Karpas-422 (cell line): ENCODE data around the gene FXYD5. TPM values are rescaled to one million over a fixed set of nuclear protein-coding genes. Genes with fewer than 3 reads are reported as not detected.
"Not testable (repeated sequence)": the region's sequence is repeated elsewhere in the genome, so short reads cannot be mapped to it uniquely, and the experiment has no call there.

ENCODE experiments used
- DNase-seq: peaks from one replicate; pipeline ENCODE4 v3.0.0-alpha.2; 2015
- H2AFZ ChIP-seq: fragments of 200-600 bp; sonication (generic); 2 replicates; pipeline ENCODE4 v1.6.1; 2014; ENCODE audit warnings: antibody characterized with exemption, low read length, mixed read lengths
- H3K27ac ChIP-seq: fragments of 200-600 bp; sonication (generic); 2 replicates; pipeline ENCODE4 v1.5.1; 2014; ENCODE audit warnings: mild to moderate bottlenecking, low read length, moderate library complexity
- H3K27me3 ChIP-seq: fragments of 200-600 bp; sonication (generic); 2 replicates; pipeline ENCODE4 v1.6.1; 2014; ENCODE audit warnings: low read length, mixed read lengths
- H3K36me3 ChIP-seq: fragments of 200-600 bp; sonication (generic); 2 replicates; pipeline ENCODE4 v1.6.1; 2014; ENCODE audit warnings: low read length, mixed read lengths; ENCODE audit not compliant: insufficient read depth
- H3K4me1 ChIP-seq: fragments of 200-600 bp; sonication (generic); 2 replicates; pipeline ENCODE4 v1.6.1; 2014; ENCODE audit warnings: mild to moderate bottlenecking, low read length, mixed read lengths
- H3K4me2 ChIP-seq: fragments of 200-600 bp; sonication (generic); 2 replicates; pipeline ENCODE4 v1.6.1; 2014; ENCODE audit warnings: low read length, low read depth, mild to moderate bottlenecking; ENCODE audit not compliant: poor library complexity, severe bottlenecking
- H3K4me3 ChIP-seq: fragments of 200-600 bp; sonication (generic); 2 replicates; pipeline ENCODE4 v1.5.1; 2014; ENCODE audit warnings: mild to moderate bottlenecking, antibody characterized with exemption, low read length, mixed read lengths
- H3K79me2 ChIP-seq: fragments of 200-600 bp; sonication (generic); 2 replicates; pipeline ENCODE4 v1.6.1; 2014; ENCODE audit warnings: mild to moderate bottlenecking, low read length, mixed read lengths
- H3K9ac ChIP-seq: fragments of 200-600 bp; sonication (generic); 2 replicates; pipeline ENCODE4 v1.6.0; 2014; ENCODE audit warnings: low read length
- H3K9me2 ChIP-seq: fragments of 200-600 bp; sonication (generic), shearing (Covaris generic); replicated peaks from 2 replicates; pipeline ENCODE4 v1.6.0; 2014; ENCODE audit warnings: mild to moderate bottlenecking, low read length, moderate library complexity; ENCODE audit not compliant: insufficient read depth
- H3K9me3 ChIP-seq: fragments of 300-700, 200-600 bp; sonication (generic); 2 replicates; pipeline ENCODE4 v1.6.1; 2014; ENCODE audit warnings: low read length, mixed read lengths
- H4K20me1 ChIP-seq: fragments of 200-600 bp; sonication (generic); 2 replicates; pipeline ENCODE4 v1.6.1; 2014; ENCODE audit warnings: mild to moderate bottlenecking, antibody characterized with exemption, low read length, low read depth; ENCODE audit not compliant: insufficient read depth
- total RNA-seq: library from RNA; depleted of rRNA; stranded (reverse); fragments of >200 nt; shearing (Covaris generic); gene quantifications from 2 replicates; pipeline ENCODE4 v1.2.3, GENCODE V29; 2014; ENCODE audit warnings: low replicate concordance

The FXYD5 gene
- total RNA-seq, 1 experiment from 2014 or later = 134 TPM

GRCh38 chr19:35181387-35181786 lies 26.9 kb downstream of the FXYD5 start:
- DNase-seq = no peak

GRCh38 chr19:35184267-35184666 lies 29.7 kb downstream of the FXYD5 start:
- no peak overlapping the region for H3K4me3 ChIP-seq
- no peak overlapping the region for H2AFZ ChIP-seq

More at GRCh38 chr19:35181387-35181786, 26.9 kb downstream of the FXYD5 start:
- H3K27ac ChIP-seq = no peak overlapping the region
- H4K20me1 ChIP-seq = no peaks in the 10 kb centered on the region
- H3K36me3 ChIP-seq = no peaks in the 10 kb centered on the region
- H3K4me1 ChIP-seq = peaks cover 5% of the 10 kb centered on the region
- no peak overlapping the region for H3K4me3 ChIP-seq
- no peak overlapping the region for H3K4me2 ChIP-seq
- no peak overlapping the region for H2AFZ ChIP-seq
- H3K79me2 ChIP-seq = no peaks in the 10 kb centered on the region
- H3K9me2 ChIP-seq = no peaks in the 10 kb centered on the region
- H3K9me3 ChIP-seq = no peaks in the 10 kb centered on the region
- no peaks in the 10 kb centered on the region for H3K27me3 ChIP-seq
- no peak overlapping the region for H3K9ac ChIP-seq

GRCh38 chr19:35184884-35185283 lies 30.3 kb downstream of the FXYD5 start:
- Histone ChIP-seq H3K4me1 (peaks cover 5% of the 10 kb centered on the region), H2AFZ (no peak overlapping the region), H3K79me2 (no peaks in the 10 kb centered on the region), H3K9me2 (no peaks in the 10 kb centered on the region), H3K9ac (no peak overlapping the region), H3K4me3 (no peak overlapping the region), H3K27ac (no peak overlapping the region), H3K27me3 (no peaks in the 10 kb centered on the region), H3K36me3 (no peaks in the 10 kb centered on the region), H3K4me2 (no peak overlapping the region), H3K9me3 (no peaks in the 10 kb centered on the region), H4K20me1 (no peaks in the 10 kb centered on the region)
- DNase-seq = no peak

More at GRCh38 chr19:35184267-35184666, 29.7 kb downstream of the FXYD5 start:
- H3K4me2 ChIP-seq = no peak overlapping the region
- no peaks in the 10 kb centered on the region for H3K9me3 ChIP-seq
- H3K27me3 ChIP-seq = no peaks in the 10 kb centered on the region
- no peaks in the 10 kb centered on the region for H4K20me1 ChIP-seq
- peaks cover 5% of the 10 kb centered on the region for H3K4me1 ChIP-seq
- no peaks in the 10 kb centered on the region for H3K79me2 ChIP-seq
- no peaks in the 10 kb centered on the region for H3K9me2 ChIP-seq
- no peak for DNase-seq
- no peak overlapping the region for H3K27ac ChIP-seq
- H3K36me3 ChIP-seq = no peaks in the 10 kb centered on the region
- no peak overlapping the region for H3K9ac ChIP-seq

DNA sequence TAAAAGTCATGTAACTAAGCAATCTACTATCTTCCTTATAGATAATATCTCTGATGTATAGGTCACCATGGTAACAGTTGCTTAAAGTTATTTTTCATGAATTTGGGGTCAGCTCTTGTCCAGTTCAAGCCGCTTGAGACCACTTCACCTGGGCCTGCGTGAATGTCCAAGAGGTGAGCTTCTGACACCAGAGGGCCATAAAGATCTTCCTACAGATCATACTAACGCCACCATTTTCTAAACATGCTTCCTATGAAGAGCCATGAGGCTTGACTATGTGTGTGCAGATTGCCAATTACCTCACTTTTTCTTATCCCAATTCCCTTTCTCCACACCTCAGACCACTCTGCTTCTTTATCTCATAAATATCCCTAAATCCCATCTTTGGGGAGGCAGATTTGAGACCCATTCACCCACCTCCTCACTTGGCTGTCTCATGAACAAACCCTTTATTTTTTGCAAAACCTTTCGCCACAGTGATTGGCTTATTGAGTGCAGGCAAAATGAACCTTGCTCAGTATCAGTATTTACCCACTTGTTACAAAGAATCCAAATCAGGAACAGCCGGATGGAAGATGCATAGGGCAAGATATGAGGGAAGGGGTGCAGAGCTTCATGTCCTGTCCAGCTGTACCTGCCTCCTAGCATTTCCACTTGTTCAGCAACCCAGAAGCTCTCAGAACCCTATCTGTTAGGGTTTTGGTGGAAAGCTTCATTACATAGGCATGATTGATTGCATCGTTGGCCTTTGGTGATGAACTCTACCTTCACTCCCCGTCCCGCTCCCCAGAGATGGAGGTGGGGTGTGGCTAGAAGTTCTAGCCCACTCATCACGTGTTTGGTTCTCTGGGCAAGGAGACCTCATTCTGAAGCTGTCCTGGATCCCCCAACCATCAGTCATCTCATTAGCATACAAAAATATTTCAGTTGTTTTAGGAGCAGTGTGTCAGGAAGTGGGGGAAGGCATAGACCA lies 39.8 kb downstream of the FXYD5 start:
- Histone ChIP-seq H3K9me2 (no peaks in the 10 kb centered on the region), H3K9ac (no peak overlapping the region), H3K27me3 (no peaks in the 10 kb centered on the region; the same call in 1 of the 2 replicates), H3K79me2 (no peaks in the 10 kb centered on the region), H3K4me1 (no peaks in the 10 kb centered on the region), H3K36me3 (no peaks in the 10 kb centered on the region), H3K9me3 (peaks cover 4% of the 10 kb centered on the region; the same call in 1 of the 2 replicates), H2AFZ (no peak overlapping the region), H3K27ac (no peak overlapping the region), H3K4me2 (no peak overlapping the region), H3K4me3 (no peak overlapping the region), H4K20me1 (no peaks in the 10 kb centered on the region)
- DNase-seq = no peak

GRCh38 chr19:35195830-35196229 lies 41.3 kb downstream of the FXYD5 start:
- Histone ChIP-seq H3K9ac (no peak overlapping the region), H3K4me1 (no peaks in the 10 kb centered on the region), H2AFZ (no peak overlapping the region), H3K4me3 (no peak overlapping the region), H3K79me2 (no peaks in the 10 kb centered on the region), H4K20me1 (no peaks in the 10 kb centered on the region), H3K36me3 (no peaks in the 10 kb centered on the region), H3K27ac (no peak overlapping the region), H3K27me3 (no peaks in the 10 kb centered on the region; the same call in 1 of the 2 replicates), H3K9me2 (no peaks in the 10 kb centered on the region), H3K4me2 (no peak overlapping the region), H3K9me3 (peaks cover 4% of the 10 kb centered on the region; the same call in 1 of the 2 replicates)
- no peak for DNase-seq

DNA sequence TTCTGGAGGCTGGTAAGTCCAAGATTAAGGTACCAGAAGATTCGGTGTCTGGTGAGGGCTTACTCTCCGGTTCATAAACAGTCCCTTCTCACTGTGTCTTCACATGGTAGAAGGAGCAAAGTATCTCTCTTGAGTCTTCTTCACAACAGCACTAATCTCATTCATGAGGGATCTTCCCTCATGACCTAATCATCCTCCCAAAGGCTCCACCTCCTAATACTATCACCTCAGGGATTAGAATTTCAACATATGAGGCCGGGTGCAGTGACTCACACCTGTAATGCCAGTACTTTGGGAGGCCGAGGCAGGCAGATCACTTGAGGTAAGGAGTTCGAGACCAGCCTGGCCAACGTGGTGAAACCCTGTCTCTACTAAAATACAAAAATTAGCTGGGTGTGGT lies 42.3 kb downstream of the FXYD5 start:
- not testable (repeated sequence) for H3K9me3 ChIP-seq, H3K9ac ChIP-seq, H3K79me2 ChIP-seq, H4K20me1 ChIP-seq, H3K4me1 ChIP-seq, H3K4me2 ChIP-seq, H3K36me3 ChIP-seq, H3K27me3 ChIP-seq, DNase-seq, H3K9me2 ChIP-seq, H2AFZ ChIP-seq, H3K4me3 ChIP-seq, H3K27ac ChIP-seq

GRCh38 chr19:35199481-35199880 lies 44.9 kb downstream of the FXYD5 start:
- no peaks in the 10 kb centered on the region for H3K27me3 ChIP-seq
- no peaks in the 10 kb centered on the region for H3K79me2 ChIP-seq
- no peak overlapping the region for H3K27ac ChIP-seq
- H3K4me1 ChIP-seq = peaks cover 8% of the 10 kb centered on the region
- no peak overlapping the region for H3K4me3 ChIP-seq
- H3K9ac ChIP-seq = no peak overlapping the region
- H3K9me3 ChIP-seq = no peaks in the 10 kb centered on the region
- no peak for DNase-seq
- H3K4me2 ChIP-seq = no peak overlapping the region
- no peak overlapping the region for H2AFZ ChIP-seq
- H3K36me3 ChIP-seq = no peaks in the 10 kb centered on the region
- H3K9me2 ChIP-seq = no peaks in the 10 kb centered on the region
- no peaks in the 10 kb centered on the region for H4K20me1 ChIP-seq

- Histone ChIP-seq H3K79me2 (no peaks in the 10 kb centered on the region), H3K9me2 (no peaks in the 10 kb centered on the region), H3K27ac (no peak overlapping the region), H3K9ac (no peak overlapping the region), H3K4me3 (no peak overlapping the region), H3K36me3 (no peaks in the 10 kb centered on the region), H4K20me1 (no peaks in the 10 kb centered on the region), H3K27me3 (no peaks in the 10 kb centered on the region), H3K9me3 (no peaks in the 10 kb centered on the region), H3K4me1 (peaks cover 24% of the 10 kb centered on the region), H2AFZ (no peak overlapping the region), H3K4me2 (no peak overlapping the region)
- no peak for DNase-seq
These were observed 48.5 kb downstream of the FXYD5 start for GRCh38 chr19:35202722-35203688.
